Sigmoid colon (tissue), 4 donors: ENCODE results near the gene BACH1.

Source experiments
- POLR2A ChIP-seq, 2 donors: fragments of 450-650 bp; IDR thresholded peaks; one replicate each; pipeline ENCODE4 v1.6.1; 2016; ENCODE audit warnings: antibody characterized with exemption in 2 of 2, mild to moderate bottlenecking in 2 of 2, moderate library complexity in 2 of 2
- POLR2AphosphoS5 ChIP-seq, 4 donors: sonication (generic); formaldehyde crosslinking; IDR thresholded peaks; one replicate each; pipeline ENCODE4 v1.6.1; 2017; ENCODE audit warnings: antibody characterized with exemption in 4 of 4
- TF ChIP-seq, protein P1 (sequence below), 4 experiments: fragments of 450-650 bp in 3 of 4; fragments of 200-600 bp in 1 of 4; IDR thresholded peaks; one replicate each; pipeline ENCODE4 v1.5.1; 2016 to 2019; ENCODE audit warnings: antibody characterized with exemption in 4 of 4, mild to moderate bottlenecking in 3 of 4, moderate library complexity in 2 of 4

DNA sequence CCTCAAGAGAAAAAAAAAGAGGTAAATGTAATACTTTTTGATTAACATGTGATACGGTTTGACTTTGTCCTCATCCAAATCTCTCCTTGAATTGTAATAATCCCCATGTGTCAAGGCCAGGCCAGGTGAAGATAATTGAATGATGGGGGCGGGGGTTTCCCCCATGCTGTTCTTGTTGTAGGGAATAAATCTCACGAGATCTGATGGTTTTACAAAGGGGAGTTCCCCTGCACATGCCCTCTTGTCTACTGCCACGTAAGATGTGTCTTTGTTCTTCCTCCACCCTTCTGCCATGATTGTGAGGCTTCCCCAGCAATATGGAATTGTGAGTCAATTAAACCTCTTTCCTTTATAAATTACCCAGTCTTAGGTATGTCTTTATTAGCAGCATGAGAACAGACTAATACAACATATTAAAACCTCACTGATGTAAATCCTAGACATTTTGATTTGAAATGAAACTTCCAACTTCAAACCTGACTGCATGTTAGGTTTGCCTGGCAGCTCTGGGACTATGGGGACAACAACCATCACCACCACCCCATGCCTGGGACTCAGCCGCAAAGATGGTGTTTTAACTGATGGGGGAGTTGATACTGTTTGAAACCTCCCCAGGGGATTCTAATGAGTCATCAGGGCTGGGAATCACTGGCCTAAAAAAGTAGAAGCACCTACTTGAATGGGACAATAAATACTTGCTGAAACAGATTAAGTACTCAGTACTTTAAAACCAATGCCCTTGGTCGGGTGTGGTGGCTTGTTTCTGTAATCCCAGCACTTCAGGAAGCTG is 32.8 kb upstream of the BACH1 start:
- TF ChIP-seq, protein P1, sequence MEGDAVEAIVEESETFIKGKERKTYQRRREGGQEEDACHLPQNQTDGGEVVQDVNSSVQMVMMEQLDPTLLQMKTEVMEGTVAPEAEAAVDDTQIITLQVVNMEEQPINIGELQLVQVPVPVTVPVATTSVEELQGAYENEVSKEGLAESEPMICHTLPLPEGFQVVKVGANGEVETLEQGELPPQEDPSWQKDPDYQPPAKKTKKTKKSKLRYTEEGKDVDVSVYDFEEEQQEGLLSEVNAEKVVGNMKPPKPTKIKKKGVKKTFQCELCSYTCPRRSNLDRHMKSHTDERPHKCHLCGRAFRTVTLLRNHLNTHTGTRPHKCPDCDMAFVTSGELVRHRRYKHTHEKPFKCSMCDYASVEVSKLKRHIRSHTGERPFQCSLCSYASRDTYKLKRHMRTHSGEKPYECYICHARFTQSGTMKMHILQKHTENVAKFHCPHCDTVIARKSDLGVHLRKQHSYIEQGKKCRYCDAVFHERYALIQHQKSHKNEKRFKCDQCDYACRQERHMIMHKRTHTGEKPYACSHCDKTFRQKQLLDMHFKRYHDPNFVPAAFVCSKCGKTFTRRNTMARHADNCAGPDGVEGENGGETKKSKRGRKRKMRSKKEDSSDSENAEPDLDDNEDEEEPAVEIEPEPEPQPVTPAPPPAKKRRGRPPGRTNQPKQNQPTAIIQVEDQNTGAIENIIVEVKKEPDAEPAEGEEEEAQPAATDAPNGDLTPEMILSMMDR (IDR thresholded peaks at IDR 0.05): no peak
- TF ChIP-seq POLR2AphosphoS5 (IDR thresholded peaks at IDR 0.05) (no peak), POLR2A (IDR thresholded peaks at IDR 0.05) (no peak)
